Esophagus squamous epithelium (tissue), 4 donors: ENCODE data around the gene ELAVL2.

Experiments used
- POLR2A ChIP-seq, 4 donors: fragments of 450-650 bp; IDR thresholded peaks; one replicate each; pipeline ENCODE4 v1.6.1; 2017; ENCODE audit warnings: antibody characterized with exemption in 4 of 4, mild to moderate bottlenecking in 4 of 4, moderate library complexity in 3 of 4
- TF ChIP-seq, protein P1 (sequence below), 6 experiments: fragments of 450-650 bp in 4 of 6; fragments of 200-600 bp in 2 of 6; sonication (generic) in 2 of 6; IDR thresholded peaks; one replicate each; pipeline ENCODE4 v1.5.1; 2016 to 2019; ENCODE audit warnings: antibody characterized with exemption in 6 of 6, mild to moderate bottlenecking in 4 of 6, moderate library complexity in 4 of 6

DNA sequence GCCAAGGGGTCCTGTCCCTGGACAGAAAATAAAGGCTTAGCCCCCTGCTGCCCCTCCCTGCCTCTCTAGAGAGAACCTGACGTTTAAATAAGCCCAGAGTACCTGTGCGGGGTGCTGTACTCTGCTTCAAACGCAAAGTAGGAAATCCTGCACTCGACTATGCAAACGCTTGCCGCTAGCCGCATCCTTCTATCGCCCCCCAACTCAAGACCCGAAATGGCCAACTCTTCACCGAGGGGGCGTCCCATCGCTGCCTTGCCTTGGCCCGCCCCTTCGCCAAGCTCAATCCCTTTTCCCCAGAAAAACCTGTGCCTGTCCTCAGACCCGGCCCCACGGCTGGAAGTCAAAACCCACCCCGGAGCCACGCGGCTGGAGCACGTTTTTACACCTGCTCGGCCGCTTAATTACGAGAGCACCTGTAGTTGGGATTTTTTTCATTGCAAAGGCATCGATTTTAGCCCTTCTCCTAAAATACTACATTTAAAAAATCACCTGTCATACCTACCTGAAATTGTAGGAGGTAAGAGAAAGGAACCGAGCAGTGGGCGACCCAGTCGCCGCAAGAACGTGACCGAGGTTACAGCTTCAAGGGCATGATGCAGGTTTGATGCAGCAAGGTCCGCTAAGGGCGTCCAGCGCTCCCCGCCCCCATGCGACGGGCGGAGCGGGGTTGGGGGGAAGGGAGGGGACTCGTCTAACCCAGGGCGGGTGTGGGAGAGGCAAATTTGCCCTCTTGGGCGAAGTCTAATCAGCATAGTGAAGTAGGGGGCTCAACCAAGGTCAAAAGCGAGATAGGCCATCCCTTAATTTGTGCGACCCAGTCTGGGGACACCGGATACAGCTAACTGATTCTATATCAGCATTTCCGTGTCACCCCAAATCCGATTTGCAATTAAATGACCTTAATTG lies 3.5 kb downstream of the ELAVL2 start:
- TF ChIP-seq, protein P1, sequence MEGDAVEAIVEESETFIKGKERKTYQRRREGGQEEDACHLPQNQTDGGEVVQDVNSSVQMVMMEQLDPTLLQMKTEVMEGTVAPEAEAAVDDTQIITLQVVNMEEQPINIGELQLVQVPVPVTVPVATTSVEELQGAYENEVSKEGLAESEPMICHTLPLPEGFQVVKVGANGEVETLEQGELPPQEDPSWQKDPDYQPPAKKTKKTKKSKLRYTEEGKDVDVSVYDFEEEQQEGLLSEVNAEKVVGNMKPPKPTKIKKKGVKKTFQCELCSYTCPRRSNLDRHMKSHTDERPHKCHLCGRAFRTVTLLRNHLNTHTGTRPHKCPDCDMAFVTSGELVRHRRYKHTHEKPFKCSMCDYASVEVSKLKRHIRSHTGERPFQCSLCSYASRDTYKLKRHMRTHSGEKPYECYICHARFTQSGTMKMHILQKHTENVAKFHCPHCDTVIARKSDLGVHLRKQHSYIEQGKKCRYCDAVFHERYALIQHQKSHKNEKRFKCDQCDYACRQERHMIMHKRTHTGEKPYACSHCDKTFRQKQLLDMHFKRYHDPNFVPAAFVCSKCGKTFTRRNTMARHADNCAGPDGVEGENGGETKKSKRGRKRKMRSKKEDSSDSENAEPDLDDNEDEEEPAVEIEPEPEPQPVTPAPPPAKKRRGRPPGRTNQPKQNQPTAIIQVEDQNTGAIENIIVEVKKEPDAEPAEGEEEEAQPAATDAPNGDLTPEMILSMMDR (IDR thresholded peaks at IDR 0.05) = no peak
- TF ChIP-seq POLR2A (IDR thresholded peaks at IDR 0.05) = no peak
